Activated CD4-positive, alpha-beta T cell treated with anti-CD3 and anti-CD28 coated beads, Interleukin-2, amount 50 U/mL, for 48 hours (primary cell): ENCODE data around the gene FHIT.

ENCODE experiments used
- DNase-seq, 2 experiments: peaks; one replicate each; pipeline ENCODE4 v3.0.0-alpha.2; 2020

FHIT gene

DNA sequence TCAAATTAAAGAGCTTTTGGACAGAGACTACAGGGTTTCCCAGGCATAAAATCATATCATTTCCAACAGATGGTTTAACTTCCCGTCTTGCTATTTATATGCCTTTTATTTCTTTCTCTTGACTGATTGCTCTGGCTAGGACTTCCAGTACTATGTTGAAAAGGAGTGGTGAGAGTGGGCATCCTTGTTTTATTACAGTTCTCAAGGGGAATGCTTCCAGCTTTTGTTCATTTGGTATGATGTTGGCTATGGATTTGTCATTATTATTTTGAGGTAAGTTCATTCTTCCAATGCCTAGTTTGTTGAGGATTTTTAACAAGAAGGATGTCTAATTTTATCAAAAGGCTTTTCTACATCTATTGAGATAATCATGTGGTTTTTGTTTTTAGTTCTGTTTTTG is 1304.9 kb downstream of the FHIT start:
- DNase-seq: no peak

DNA sequence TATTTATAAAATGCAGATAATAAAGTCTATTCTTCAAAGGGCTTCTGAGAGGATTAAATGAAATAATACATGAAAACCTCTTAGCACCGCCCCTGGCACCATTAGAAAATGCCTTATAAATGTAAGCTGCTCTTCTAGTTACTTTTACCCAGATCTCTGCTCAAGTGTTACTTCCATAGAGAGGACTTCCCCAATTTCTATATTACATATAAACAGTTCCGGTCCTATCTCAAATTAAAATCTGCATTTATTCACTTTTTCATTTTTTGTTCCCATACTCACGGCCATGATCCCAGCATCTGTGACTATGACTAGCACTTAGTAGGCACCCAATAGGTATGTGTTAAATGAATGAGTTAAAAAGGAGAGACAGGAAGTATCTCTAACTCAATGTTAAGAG is 1310.5 kb downstream of the FHIT start:
- no peak for DNase-seq

DNA sequence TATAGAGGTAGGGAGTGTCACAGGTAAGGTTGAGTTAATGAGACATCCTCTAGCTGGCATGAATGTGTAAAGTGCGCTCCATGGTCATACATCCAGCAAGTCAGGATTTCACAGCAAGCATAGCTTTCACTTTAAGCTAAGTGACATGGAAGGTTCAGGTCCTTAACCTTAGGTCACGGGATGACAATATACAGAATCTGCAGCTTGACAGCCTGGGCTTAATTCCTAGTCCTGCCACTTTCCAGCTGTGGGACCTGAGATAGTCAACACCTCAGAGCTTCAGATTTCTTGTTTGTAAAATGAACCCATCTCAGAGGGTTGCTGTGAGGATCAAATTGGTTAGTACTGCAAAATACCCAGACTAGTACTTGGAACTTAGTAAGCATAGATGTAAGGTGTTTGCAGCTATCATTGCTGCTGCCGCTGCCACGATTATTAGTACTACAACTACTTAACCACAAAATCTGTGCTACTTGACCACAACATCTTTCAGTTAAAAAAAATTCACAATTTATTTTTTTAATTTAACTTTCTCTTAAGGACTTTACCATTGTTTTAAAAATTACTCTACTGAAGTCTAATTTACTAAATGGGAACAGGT is 1311.3 kb downstream of the FHIT start:
- no peak for DNase-seq

DNA sequence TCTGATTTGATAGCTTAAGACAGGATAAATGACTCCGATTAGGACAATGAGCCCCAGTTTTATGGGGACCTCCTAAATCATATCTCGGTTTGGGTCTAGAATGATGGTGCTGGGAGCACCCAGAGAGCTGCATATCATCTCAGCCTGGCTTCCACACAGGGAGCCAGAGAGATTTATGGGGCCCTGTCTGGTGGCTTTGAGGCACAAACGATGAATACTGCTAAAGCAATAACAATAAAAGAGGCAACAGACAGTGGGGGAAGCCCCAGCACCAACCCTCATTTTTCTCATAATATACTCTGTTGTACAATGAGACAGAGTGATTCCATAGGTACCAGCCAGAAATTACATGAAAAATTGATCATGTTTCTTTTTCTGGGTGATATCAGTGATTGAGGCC is 1312.4 kb downstream of the FHIT start:
- no peak for DNase-seq

DNA sequence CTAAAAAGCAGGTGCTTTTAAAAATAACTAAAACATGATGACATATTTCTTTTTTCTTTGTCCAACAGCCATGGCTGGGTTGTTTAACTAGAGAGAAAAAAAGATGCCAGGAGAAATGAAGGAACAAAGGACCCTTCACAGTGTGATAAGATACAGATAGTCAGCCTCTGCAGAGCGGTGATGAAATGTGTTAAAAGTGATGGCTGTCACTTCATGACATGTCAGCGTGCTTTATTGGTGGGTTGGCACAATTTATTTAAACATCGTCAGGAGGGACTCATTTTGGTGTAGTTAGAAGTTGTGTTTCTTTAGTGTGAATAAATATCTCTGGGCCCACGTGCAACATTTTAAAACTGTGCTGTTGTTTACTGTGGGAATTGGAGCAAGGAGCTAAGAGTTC is 1314.1 kb downstream of the FHIT start:
- DNase-seq: no peak

DNA sequence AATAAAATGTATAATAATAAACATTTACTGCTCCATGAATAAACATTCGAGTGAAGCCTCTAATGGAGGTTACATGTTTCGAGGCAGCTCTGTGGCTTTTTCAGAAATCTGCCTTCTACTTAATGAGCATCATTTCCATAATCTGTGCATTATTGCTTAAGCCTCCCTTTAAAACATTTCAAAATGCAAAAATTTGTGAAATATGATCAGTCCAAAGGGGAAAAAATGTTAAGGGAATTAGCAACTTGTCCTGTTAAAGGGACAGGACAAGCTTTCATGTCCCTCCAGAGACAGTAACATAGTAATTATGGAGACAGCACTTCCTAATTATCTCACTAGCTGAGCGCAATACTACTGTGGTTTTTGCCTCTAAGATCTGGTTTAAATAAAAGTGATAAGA is 1314.8 kb downstream of the FHIT start:
- no peak for DNase-seq

DNA sequence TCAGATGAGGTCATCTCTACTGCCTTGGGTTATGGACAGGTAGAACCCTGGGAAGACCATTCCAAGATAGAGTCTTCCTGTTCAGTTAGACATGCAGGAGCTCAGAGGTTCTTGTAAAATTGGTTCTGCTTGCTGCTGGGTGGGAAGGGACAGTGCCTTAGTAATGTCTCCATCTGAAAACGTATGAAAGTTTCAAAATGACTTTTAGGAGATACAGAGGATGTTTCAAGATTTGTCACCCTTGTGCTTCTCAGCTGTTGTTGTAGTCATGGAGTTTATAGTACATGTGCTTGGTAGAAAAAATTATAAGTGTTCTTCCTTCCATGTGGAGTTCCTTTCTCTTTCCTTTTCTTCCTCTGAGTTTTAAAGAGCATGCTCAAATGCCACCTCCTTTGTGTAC is 1316.2 kb downstream of the FHIT start:
- peak; percentile 17 to 26 for DNase-seq

DNA sequence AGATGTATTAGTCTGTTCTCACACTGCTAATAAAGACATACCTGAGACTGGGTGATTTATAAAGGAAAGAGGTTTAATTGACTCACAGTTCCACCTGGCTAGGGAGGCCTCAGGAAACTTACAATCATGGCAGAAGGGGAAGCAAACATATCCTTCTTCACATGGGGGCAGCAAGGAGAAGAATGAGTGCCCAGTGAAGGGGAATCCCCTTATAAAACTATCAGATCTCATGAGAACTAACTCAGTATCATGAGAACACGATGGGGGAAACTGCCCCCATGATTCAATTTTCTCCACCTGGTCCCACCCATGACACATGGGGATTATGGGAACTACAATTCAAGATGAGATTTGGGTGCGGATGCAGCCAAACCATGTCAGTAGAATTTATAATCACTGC is 1316.7 kb downstream of the FHIT start:
- peak in 1 of 2 experiments; percentile 21 for DNase-seq

DNA sequence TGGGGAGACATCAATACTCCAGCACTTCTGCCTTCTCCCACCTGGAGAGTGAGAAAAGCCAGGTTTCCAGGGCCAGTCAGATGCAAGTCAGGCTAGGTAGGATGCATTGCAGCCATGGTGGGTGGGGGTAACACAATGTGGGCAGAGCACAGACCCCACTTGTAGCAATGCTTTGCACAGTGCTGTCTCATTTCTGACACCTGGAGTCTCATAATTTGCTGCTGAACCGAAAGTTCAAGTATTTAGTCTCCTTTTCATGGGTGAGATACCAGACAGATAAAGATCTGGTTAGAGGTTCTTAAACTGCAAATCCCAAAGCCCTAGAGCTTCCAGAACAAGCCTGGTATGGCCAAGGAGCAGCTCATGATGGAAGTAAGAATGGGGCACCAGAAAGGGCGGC is 1321.1 kb downstream of the FHIT start:
- DNase-seq: no peak

DNA sequence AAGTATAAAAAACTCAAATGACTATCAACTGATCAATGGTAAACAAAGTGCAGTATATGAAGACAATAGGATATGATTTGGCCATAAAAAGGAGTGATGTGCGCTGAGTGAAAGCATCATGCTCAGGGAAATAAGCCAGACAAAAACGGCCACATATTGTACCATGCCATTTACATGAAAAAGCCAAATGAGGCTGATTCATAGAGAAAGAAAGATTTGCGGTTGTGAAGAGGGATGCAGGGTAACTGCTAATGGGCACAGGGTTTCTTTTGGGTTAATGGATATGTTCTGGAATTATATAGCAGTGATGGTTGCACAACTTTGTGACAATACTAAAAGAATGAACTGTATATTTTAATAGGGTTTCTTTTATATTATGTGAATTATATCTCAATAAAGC is 1324.2 kb downstream of the FHIT start:
- DNase-seq: no peak

DNA sequence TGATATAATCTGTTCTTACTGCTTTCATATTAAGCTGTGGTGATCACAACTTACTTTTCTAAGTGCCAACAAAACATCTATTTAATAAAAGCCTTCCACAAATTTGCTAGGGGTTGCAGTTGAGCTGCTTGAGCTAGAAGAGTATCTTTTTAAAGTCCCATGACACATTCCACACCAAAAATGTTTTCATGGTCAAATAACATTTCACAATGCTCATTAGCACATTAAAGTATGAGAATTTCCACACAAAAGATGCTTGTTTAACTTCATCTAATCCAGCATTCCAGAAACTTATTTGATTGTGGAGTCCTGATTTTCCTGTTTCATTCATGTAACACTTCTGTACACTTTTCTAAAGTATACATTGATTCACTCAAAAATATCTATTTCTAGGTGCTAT is 1325.3 kb downstream of the FHIT start:
- no peak for DNase-seq

DNA sequence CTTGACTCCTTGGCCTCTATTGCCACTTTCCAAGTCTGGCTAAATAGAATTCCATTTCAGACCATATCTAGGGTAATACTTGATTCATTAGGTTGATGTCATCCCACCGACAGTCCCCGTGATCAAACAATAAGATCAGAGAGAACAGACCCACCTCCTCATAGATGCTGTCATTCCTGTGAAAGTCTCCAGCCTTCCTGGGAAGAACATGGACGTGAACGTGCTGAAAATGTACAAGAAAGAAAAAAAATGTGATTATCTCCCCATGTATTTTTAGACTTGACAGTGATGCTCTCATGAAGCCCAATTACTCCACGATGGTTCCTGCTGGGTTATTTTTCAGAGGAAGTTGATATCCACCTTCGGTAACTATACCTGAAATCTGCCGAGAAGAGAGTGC is 1329.1 kb downstream of the FHIT start:
- DNase-seq: no peak

DNA sequence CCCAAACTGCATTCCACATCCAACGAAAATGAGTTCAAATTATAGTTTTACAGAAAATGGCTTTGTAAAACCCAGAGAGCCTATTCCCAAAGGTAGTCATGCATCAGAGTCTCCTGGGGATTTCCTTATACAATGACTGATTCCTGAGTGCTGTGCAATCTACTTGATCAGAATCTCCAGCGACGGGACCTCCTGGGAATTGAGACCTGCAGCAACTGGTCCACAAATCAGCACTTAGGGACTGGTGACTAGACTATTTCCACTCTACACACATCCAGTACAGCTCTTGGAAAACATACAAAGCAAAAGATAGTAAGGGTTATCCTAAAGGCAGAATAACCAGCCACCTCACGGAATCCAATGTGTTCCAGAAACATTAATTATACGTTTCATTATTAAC is 1330.4 kb downstream of the FHIT start:
- DNase-seq: no peak

DNA sequence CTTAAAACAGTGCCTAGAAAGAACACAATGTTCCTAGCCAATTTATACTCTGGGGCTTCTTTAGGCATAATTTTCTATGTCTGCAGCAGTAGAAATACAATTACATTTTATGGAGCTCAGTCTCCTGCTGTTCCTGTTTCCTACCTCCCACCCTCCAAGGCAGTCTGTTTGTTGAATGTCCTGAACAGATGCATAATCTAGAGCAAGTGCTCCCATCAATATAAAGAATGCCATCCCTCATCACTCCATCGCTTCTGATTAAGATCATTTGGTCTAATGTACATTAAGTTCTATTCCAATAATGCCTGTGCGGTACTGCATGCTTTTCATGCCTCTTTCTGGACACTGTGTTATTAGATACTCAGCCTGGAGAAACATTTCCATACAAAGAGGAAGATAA is 1331.7 kb downstream of the FHIT start:
- DNase-seq: no peak

DNA sequence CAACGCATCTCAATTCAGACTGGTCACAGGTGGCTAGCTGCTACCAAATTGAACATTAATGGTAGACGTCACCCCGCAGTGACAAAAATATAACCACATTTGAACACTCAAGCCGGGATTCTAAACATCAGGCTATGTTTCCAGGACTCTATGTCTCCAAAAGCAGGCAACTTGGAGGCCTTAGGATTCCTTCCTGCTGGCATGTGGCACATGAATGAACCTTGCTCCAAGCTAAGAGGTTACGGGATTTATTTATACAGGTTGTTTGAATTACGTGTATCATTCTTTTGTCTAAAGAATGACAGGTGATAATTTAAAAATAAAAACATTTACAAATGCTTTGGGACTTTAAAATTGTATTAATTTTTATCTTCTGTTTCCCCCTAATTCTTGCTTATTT is 1337.0 kb downstream of the FHIT start:
- DNase-seq: no peak

DNA sequence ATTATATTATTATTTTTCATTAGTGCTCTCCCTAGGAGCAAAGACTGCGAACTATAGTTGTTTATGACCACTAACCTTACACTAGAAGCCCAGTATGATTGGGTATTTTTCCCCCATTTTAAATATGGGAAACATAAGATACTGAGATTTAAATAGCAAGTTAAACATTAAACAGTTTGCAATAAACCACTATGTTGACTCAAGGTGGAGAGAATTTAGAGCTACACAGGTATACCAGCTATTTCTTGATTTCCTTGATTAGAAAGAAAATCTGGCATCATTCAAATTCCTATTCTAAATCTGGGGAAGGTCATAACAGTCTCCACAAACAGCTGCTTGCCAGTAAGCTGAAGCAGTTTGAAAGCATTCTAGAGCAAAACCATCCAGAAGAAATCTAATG is 1337.6 kb downstream of the FHIT start:
- DNase-seq: no peak

DNA sequence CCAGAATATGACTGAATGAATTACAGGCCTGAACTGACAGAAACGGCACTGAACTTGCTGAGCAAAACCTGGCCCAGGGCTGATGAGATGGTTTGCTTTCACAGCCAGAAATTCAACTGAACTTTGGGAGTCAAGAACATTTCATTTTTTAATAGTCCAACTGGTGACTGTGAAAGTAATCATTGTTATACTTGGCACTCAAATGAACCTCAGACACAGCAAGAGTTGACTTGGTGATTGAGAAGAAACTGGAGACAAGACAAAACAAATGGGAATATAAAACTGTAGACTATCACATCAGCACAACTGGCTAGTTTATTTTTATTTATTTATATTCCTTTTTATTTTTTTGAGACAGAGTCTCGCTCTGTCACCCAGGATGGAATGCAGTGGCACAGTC is 1342.6 kb downstream of the FHIT start:
- no peak for DNase-seq

DNA sequence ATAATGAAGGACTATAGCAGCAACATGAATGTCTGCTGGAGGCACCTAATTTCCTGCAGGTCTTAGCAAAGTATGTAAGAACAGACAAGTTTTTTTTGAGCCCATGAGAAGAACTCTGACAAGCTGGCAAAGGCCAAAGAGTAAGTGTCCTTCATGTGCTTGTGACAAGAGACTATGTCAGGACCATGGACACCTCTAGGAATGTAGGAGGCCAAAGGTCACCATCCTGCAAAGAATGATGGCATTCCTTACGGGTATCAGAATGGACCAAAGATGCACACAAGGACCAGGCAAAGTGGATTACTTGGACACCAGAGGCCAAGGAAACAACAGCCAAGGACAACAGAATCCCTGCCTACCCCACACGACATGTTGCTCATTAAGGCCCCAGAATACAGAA is 1343.0 kb downstream of the FHIT start:
- no peak for DNase-seq

DNA sequence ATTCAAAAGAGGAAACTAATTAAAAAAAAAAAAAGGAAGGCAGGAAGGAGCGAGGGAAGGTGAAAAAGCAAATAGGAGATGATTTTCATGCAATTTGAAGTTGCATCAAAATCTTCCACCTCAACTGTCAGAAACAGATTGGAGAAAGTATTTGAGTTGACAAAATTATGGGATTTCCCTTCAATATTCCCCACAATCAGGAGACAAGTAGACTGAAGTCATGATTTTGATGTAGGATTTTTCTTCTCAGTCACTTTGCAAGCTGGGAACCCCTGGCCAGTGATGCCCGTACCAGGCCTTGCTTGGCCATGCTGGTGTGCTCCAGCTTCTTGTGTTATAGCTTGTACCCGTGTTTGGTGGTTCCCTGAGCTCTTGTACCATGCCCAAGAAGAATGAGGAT is 1347.0 kb downstream of the FHIT start:
- DNase-seq: no peak

DNA sequence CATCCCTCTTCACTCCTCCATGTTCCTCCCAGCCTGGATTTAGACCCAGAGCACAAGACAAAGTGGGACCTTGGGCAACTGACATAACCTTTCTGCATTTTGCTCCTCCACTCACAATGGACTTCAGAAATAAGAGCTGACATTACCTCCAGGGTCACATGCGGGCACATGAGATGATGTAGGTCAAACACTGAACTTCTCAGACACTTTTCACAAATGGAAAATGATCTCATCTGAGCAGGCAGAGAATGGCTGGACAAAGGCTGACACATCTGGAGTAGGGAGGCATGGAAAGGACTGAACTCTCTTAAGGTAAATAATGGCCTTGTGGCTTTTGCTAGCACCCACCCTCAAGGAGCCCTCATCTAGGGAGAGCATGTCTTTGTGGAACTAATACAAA is 1352.2 kb downstream of the FHIT start:
- no peak for DNase-seq

DNA sequence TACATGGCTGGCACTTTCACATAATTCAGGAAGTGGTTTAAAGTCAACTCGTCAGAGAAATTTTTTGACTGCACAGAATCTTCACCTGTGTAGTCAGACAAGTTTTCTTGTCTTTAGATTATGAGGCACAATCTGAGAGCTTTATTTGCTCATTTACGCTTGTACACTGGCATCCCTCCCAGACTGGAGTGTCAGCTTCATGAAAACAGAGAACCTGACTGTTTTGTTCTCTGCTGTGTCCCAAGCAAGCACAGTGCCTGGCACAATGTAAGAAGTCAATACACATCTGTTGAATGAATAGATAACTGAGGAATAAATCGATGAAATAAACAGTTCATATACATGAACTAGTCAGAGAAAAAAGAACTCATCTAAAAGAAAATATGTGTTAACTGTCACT is 1355.3 kb downstream of the FHIT start:
- DNase-seq: no peak

DNA sequence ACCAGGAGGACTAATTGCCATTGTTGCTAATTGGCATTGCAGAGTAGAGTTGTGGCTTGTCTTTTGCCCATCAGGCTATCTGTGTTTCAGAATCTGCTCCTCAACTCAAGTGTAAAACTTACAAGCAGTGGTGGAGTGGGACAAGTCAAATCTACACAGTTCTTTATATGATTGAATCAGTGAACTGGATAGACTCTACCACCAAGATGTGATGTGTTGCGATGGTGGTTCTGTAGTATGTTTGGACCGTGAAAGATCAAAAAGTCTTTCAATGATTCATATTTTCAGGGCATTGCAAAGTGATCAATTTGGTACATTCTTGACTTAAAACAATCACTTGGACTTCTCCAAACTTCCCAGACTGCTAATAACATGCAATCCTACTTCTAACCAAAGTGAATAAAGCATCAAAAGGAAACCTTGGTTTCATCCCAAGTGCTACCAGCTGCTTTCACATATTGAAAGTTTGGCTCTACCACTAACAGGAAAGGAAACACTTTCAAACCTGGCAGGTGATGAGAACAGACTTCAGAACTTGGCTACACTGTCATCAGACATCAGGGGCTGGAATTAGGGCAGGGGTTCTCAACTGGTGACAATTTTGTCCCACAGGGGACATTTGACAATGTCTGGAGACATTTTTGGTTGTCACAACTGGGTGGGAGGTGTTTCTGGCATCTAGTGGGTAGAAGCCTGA is 1356.7 kb downstream of the FHIT start:
- no peak for DNase-seq

DNA sequence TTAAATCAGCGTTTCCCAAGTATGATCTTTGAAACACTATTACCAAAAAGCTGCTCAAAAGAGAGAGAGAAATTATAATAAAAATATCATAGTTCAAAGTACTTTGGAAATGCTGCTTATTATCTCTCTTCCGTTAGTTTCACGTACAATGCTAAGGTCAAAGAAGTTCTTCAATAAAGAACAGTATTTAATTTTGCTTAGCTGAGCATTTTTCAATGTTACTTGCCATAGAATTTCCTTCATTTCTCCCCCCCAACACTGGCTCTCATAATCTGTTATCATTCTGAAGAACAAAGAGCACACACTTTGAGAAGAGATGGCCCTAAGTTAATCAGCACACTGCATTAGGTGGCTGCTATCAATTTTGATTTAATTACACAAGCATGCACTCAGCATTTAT is 1360.6 kb downstream of the FHIT start:
- no peak for DNase-seq

DNA sequence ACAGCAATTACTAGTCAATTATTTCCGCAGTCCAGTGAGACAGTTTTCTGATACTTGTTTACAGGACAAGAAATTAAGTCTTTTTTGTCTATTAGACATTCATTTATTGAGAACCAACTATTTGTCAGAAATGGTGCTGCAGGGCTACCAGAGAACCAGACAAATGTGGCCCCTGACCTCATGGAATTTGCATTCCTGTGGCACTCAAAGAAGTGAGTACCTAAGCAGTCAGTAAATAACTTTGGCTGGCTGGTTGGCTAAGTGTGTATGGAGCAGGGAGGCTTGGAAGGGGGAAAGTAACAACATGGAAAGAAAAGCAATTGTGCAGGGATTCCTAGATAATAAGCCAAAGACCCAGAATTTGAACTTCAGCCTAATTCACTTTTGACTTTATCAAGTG is 1364.5 kb downstream of the FHIT start:
- no peak for DNase-seq

DNA sequence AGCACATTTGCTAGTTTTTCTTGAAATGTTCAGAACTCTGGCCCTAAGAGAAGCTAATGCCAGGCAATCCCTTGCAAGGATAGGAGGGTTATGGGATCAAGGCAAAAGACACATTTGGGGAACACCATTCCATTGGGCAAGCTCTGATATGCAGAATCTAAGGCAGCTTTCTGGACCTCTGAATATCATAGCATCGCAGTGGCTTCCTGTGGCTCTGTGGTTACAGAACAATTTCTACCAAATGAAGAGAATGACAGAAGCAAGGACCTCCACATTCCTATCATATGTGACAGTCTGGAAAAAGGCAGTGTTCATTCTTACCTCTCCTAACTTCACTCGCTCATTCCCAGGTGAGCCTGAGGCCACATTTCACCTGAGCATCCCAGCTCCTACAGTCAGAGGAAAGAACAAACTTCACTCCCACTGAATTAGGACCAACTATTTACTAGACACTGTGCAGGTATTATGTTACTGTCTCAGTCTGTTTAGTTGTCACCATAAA is 1365.3 kb downstream of the FHIT start:
- DNase-seq: no peak
